Measurements from ENCODE around the gene PLA2G5.
A peak's percentile ranks its signal among the peaks of the same experiment; 100 is the strongest.

Gene PLA2G5

DNA sequence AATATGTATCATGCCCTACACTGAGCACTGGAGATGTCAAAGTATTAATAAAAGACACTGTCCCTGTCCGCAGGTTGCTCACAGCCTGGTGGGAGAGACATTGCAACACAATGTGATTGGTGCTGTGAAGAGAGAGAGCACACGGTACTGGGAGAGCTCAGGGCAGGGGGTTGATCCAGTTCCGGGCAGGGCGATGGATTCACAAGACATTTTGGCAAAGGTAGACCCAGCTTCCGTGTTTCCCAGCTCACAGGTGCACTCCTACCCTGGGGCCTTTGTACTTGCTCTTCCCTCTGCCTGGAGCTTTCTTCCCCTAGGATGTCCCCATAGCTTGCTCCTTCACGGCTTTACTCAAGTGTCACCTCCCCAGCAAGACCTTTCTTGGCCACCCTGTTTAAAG lies 1.4 kb downstream of the PLA2G5 start:
- H3K4me1 ChIP-seq, result peaks cover 0 to 28% (median 6%) of the 10 kb centered on the region in 4 donors
- H3K27me3 ChIP-seq, result no peaks in the 10 kb centered on the region
- H3K4me3 ChIP-seq, result peak overlapping the region in 1 of 2 donors; percentile 51
- intact Hi-C loops (cut with DNase I; ENCODE audit: low total_unique reads), result no loop called here
- no peak for DNase-seq
- TF ChIP-seq, protein P1, sequence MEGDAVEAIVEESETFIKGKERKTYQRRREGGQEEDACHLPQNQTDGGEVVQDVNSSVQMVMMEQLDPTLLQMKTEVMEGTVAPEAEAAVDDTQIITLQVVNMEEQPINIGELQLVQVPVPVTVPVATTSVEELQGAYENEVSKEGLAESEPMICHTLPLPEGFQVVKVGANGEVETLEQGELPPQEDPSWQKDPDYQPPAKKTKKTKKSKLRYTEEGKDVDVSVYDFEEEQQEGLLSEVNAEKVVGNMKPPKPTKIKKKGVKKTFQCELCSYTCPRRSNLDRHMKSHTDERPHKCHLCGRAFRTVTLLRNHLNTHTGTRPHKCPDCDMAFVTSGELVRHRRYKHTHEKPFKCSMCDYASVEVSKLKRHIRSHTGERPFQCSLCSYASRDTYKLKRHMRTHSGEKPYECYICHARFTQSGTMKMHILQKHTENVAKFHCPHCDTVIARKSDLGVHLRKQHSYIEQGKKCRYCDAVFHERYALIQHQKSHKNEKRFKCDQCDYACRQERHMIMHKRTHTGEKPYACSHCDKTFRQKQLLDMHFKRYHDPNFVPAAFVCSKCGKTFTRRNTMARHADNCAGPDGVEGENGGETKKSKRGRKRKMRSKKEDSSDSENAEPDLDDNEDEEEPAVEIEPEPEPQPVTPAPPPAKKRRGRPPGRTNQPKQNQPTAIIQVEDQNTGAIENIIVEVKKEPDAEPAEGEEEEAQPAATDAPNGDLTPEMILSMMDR (IDR thresholded peaks at IDR 0.05), result no peak
- no peak overlapping the region for H3K27ac ChIP-seq
- H3K9me3 ChIP-seq, result no peaks in the 10 kb centered on the region
- H3K36me3 ChIP-seq, result no peaks in the 10 kb centered on the region

DNA sequence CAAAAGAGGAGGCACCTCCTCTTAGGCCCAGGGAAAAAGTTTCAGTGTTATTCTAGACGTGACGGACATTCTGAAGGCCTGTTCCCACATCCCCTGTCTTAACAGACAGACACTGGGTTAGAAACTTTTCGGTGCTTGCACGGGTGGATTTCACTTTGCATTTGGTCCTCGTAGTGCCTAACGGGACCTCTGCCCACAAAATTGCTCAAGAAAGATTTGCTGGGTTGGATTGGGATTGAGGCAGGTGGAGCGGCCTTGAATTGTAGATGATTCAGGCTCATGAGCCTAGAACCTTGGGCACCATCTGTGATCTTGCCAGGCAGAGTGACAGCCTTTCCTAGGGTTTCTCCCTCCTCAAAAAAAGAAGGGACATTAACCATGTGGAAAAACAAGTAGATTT lies 2.8 kb downstream of the PLA2G5 start:
- Histone ChIP-seq H3K9me3 (no peaks in the 10 kb centered on the region), H3K27me3 (no peaks in the 10 kb centered on the region), H3K27ac (no peak overlapping the region), H3K4me3 (no peak overlapping the region), H3K36me3 (no peaks in the 10 kb centered on the region), H3K4me1 (peaks cover 0 to 28% (median 6%) of the 10 kb centered on the region in 4 donors)
- intact Hi-C loops (cut with DNase I; ENCODE audit: low total_unique reads), result no loop called here
- TF ChIP-seq, protein P1 (IDR thresholded peaks at IDR 0.05), result no peak
- DNase-seq, result no peak

DNA sequence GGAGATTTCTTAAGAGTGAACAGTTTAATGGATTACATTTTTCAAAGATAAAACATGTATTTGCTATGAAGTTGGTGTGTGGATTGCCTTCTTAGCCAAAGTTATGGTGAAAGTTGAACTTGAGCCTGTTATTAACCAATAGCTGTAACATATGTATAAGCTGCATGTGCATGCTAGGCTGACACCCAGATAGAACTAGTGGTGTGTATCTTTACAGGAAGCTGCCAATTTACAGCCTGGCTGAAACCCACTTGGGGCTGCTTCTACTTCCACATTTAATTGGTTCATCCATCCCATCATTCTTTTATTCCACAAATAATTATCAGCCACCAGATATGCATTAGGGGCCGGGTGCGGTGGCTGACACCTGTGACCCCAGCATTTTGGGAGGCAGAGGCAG lies 3.3 kb downstream of the PLA2G5 start:
- intact Hi-C loops (cut with DNase I; ENCODE audit: low total_unique reads), result no loop called here

DNA sequence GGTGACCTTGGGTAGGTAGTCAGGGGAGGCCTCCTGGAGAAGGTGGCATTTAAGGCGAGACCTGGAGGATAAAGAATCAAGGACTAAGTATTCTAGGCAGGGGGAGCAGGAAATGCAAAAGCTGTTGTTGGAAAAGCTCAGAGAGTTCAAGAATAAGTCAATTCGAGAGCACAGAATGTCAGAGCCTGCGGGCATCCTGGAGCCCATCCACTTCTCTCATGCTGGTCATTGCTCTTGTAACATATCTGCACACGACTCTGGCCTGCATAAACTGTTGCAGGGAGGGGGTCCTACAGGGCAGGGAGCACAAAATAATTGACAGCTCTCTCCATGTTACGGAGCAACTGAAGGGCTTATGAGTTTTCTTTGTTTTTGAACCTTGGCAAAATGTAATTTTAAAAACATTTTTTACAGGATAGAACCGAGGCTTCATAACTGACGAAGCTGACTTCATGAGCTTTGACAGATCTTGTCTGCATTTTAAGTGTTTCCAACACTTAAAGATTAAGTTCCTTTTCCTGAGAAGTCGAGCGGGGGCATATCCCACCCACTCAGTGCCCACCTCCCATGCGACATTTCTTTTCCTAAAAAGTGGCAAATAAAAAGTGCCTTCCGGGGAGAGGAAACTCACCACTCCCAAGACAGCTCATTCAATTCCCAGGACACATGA lies 4.2 kb downstream of the PLA2G5 start:
- Histone ChIP-seq H3K9me3 (no peaks in the 10 kb centered on the region), H3K4me3 (no peak overlapping the region), H3K27me3 (no peaks in the 10 kb centered on the region), H3K4me1 (peaks cover 0 to 24% (median 5%) of the 10 kb centered on the region in 4 donors), H3K36me3 (no peaks in the 10 kb centered on the region), H3K27ac (no peak overlapping the region)
- TF ChIP-seq, protein P1 (IDR thresholded peaks at IDR 0.05), result no peak
- DNase-seq, result no peak
- intact Hi-C loops (cut with DNase I; ENCODE audit: low total_unique reads), result no loop called here

More for the DNA sequence above, 3.3 kb downstream of the PLA2G5 start:
- Histone ChIP-seq H3K36me3 (no peaks in the 10 kb centered on the region), H3K27me3 (no peaks in the 10 kb centered on the region), H3K4me1 (peaks cover 0 to 28% (median 6%) of the 10 kb centered on the region in 4 donors), H3K9me3 (no peaks in the 10 kb centered on the region), H3K4me3 (no peak overlapping the region), H3K27ac (no peak overlapping the region)
- no peak for DNase-seq
- TF ChIP-seq, protein P1 (IDR thresholded peaks at IDR 0.05), result no peak

DNA sequence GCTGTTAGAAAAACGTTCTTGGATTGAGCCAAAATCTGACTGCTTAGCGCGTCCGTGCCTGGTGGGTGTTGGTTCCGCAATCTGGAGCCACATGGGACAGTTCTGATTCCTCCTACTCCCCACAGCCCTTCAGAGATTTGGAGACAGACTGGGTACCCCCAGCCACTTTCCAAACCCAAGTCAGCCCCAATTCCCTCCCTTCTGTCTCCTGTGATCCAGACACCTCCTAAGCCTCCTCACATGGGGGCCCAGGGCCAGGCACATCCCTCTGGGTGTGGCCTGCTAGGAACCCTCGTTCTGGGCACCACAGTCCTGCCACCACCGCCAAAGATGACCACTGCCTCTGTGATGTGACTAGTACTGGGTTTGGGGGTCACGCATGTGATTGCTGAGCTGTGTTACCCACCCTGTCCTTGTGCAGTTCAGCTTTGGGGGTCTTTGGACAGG lies 4.8 kb downstream of the PLA2G5 start:
- DNase-seq, result no peak
- H3K4me3 ChIP-seq, result no peak overlapping the region
- intact Hi-C loops (cut with DNase I; ENCODE audit: low total_unique reads), result no loop called here
- TF ChIP-seq, protein P1 (IDR thresholded peaks at IDR 0.05), result no peak
- peaks cover 0 to 18% (median 3%) of the 10 kb centered on the region in 4 donors for H3K4me1 ChIP-seq
- H3K27ac ChIP-seq, result no peak overlapping the region
- H3K9me3 ChIP-seq, result no peaks in the 10 kb centered on the region
- no peaks in the 10 kb centered on the region for H3K27me3 ChIP-seq
- no peaks in the 10 kb centered on the region for H3K36me3 ChIP-seq
